ENCODE measurements around the gene ARHGEF40.

ARHGEF40 gene

DNA sequence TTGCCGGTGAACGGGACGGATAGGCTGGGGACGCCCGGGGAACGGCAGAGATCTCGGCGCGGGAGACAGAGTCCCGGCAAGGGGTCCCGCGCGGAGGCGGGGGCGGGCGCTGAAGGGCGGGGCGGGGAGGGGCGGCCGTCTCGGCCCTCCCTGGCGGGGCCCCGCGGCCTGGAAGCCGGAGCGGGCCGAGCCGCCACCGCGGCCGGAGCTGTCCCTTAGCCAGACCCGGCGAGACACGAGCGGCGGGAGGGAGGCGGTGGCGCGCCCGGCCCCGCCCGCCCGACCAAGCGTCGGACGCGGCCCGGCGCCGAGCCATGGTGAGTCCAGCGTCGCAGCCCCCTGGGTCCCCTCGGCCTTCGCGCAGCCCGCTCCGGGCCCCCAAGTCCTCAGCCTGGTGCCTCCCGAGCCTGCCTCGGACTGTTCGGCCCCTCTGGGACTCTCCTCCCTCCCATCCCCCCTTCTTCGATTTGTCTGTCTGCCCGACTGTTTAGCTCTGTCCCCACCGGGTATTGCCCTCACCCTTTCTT lies at the start of gene ARHGEF40:
Gene ARHGEF40, plus strand, starts transcription at position 222 of the 527 bp plus-strand sequence. Its CDS starts 93 bp downstream, at position 315.
- no peaks in the 10 kb centered on the region for H3K9me3 Mint-ChIP-seq
- peak; percentile 7 for ATAC-seq
- H3K4me3 Mint-ChIP-seq: peak within 1 kb of the TSS; percentile 79 to 88
- H3K27ac Mint-ChIP-seq: peak within 1 kb of the TSS in 1 of 2 donors; percentile 72
- H3K4me1 Mint-ChIP-seq: peaks cover 39% of the 10 kb centered on the region
- H3K27me3 Mint-ChIP-seq: peaks cover 89% of the 10 kb centered on the region
- peak in 1 of 2 donors; percentile 16 for DNase-seq

DNA sequence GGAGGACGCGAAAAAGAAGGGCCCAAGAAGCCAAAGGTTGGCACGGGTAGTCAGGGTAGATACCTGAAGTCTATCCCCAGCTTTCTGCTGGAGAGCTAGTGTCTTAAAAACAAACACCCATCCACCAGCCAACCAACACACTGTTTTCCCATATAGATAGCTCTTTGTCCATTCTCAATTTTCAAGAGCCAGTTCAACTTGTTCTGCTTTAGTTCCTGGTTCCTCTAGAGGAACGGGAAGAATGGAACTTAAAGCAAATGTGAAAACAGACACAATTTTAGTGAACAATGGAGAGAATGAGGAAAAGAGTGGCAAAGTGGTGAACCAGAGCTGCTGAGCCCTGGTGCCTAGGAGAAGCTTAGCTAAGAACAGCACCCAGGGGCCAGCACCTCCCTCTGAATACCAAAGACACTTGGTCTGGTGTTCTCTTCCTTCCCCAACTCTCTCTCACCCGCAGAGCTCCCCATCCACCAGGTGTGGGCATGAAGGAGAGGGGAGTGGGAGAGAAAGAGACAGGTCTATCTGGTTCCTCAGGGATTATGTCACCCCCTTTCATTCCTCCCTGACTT lies 49.0 kb upstream of the ARHGEF40 start:
- H3K9me3 Mint-ChIP-seq: no peaks in the 10 kb centered on the region
- no peak overlapping the region for H3K27ac Mint-ChIP-seq

DNA sequence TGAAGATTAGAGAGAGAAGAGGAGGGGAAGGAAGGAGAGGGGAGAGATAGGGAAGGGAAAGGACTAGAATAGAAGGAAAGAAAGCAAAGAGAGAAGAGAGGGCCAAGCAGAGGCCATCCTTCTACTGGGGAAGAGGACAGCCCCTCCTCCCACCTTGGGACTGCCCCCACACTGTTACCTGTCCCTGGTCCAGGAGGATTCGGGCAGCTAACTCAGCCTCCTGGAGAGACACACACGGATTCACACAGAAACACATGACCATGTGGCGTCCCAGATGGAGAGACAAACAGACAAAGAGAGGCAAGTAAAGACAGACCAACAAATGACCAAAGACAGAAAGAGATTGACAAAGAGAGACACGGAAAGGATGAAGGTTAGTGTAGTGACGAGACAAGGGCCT lies 47.4 kb upstream of the ARHGEF40 start:
- no peak for ATAC-seq

More for the DNA sequence above, 49.0 kb upstream of the ARHGEF40 start:
- DNase-seq (no peak), ATAC-seq (no peak)
- Mint-ChIP-seq H3K4me1 (peaks cover 27% of the 10 kb centered on the region), H3K27me3 (no peaks in the 10 kb centered on the region), H3K4me3 (no peak overlapping the region)

DNA sequence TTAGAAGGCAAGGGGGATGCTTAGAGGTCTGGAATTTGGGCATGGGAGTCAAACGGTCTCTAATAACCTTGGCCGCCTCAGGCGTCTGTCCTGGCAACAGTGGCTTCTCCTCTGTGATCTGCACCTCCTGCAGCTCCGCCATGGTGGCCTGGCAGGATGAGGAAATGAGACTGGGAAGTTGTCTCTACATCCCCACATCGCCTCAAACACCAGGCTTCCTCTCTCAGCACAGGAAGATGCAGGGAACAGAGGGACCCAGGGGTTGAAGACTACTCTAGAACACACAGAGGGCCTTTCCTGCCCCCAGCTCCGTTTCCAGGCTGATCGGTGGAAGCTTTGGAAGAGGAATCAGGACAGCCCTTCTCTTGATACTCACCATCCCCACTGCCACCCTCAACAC lies 46.9 kb upstream of the ARHGEF40 start:
- ATAC-seq: no peak
- Mint-ChIP-seq H3K27ac (no peak overlapping the region), H3K4me1 (peaks cover 33% of the 10 kb centered on the region), H3K27me3 (no peaks in the 10 kb centered on the region), H3K9me3 (no peaks in the 10 kb centered on the region), H3K4me3 (no peak overlapping the region)
- no peak for DNase-seq

More for the DNA sequence above, 47.4 kb upstream of the ARHGEF40 start:
- Mint-ChIP-seq H3K9me3 (no peaks in the 10 kb centered on the region), H3K27ac (no peak overlapping the region), H3K4me1 (peaks cover 33% of the 10 kb centered on the region), H3K27me3 (no peaks in the 10 kb centered on the region), H3K4me3 (peak overlapping the region in 1 of 2 donors; percentile 0)
- no peak for DNase-seq

DNA sequence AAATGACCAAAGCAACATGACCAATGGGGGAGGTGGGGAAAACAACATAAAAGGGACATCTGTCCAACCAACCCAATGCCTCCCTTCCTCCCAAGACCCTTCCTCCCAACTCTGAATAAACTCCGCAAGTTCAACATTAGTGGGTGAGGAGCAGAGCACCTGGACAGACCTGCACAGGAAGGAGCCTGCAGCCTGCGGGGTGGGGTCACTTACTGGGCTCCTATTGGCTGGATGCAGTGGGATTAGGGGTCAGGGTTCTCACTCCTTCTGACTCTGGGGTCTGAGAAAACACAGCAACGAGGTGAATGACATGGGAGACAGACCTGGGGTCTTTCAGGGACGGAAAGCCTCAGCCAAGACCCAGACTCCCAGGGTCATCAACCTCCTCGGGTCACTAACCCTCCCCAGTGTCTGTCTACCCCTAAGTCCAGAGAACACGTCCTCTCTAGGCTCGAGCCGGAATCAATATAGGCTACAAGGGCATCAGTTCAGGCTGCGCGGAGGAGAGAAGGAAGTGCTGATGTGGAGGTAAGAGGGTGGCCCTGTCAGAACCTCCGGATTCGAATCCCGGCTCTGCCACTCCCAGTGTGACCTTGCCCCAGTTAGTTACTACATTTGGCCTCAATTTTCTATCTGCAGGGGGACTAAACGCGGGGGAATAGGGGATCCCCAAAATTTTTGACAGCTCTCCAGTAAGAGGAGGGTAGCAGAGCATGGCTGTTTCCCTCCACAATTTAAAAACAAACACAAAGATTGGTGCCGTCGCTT lies 46.1 kb upstream of the ARHGEF40 start:
- Mint-ChIP-seq H3K27me3 (no peaks in the 10 kb centered on the region), H3K4me1 (peaks cover 33% of the 10 kb centered on the region), H3K4me3 (peak overlapping the region; percentile 85 to 89), H3K27ac (peak overlapping the region; percentile 67 to 74), H3K9me3 (no peaks in the 10 kb centered on the region)
- peak; percentile 45 for ATAC-seq
- peak in 1 of 2 donors; percentile 10 for DNase-seq

DNA sequence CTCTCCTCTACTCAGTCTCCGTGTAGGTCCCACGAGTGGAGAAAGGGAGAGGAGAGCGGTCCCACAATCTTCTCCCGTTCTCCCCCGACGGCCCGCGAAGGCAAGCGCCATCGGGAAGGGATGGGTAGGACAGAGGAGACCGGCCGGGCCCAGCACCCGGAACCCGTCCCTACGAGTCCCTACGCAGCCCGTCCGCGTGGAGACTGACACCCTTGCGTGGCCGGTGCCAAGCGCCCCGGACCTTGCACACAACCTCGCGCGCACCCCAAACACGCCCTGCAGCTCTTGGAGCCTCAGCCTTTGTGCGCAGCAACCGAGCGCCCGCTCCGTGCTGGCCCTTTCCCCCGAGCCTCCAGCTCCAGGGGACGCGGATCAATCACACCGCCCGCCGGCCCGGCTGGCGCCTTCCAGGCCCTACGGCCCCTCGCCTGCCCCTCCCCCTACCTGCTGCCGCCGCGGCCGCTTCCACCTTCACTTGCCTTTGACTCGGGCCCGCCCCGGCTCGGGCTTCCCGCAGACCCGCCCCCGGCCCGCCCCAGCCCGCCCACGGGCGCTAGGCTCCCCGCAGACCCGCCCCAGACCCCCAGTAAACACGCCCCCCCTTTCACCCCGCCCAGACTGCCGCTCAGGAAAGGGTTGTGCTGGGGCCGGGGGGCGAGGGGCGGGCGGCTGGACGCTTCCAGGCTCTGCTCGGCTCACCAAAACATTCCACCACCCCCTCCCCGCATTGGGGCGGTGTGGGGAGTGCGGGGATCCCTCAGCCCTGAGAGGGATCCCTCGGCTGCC lies 45.3 kb upstream of the ARHGEF40 start, which contains the start of gene NDRG2:
Gene NDRG2, minus strand, starts transcription at position 477 of the 786 bp plus-strand sequence. CDS start 1,746 bp downstream, outside the sequence.
- Mint-ChIP-seq H3K27ac (peak within 1 kb of the TSS; percentile 67 to 74), H3K9me3 (no peaks in the 10 kb centered on the region), H3K27me3 (no peaks in the 10 kb centered on the region), H3K4me1 (peaks cover 33% of the 10 kb centered on the region), H3K4me3 (peak within 1 kb of the TSS; percentile 85 to 89)
- ATAC-seq: peak; percentile 82
- peak; percentile 57 to 61 for DNase-seq

DNA sequence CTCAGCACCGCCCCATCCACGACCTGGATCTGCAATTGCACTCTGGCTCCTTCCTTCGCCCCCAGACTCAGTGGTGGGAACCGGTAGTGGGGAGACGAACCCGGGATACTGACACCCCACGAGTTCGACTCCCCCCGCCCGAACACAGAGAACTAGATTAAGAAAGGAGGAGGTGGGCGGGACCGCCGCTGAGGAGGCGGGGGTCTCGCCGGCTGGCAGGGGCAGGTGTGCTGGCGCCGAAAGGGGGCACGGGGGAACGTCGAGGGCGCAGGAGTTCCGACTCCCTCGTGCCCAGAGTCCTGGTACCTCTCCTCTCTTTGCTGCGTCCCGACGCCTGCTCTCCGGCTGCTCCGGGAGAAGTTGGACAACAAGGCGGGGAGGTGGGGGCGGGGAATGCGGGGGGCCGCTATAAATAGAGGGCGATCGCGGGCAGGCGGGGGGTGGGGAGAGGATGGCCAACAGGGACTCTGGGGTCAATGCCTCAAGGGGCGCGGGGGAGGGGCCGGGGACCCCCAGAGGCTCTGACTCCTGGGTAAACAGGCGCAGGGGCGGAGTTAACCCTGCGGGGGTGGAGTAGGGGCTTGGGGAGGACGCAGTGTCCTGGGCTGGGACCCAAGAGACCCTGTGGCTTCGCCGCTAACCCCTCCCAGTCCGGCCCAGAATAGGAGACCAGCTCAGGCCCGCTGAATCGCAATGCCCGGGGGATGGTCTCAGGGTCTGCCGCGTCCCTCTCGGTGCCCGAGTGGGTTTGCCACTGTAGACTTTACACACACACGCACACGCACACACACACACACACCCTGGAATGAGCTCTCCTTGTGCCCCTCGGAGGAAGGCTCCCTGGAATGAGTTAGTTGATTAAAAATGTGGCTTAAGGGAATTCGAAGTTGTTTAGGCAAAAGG lies 44.5 kb upstream of the ARHGEF40 start:
- peak in 1 of 2 donors; percentile 5 for DNase-seq
- no peak for ATAC-seq
- H3K4me3 Mint-ChIP-seq: peak overlapping the region; percentile 85 to 89
- H3K9me3 Mint-ChIP-seq: no peaks in the 10 kb centered on the region
- no peaks in the 10 kb centered on the region for H3K27me3 Mint-ChIP-seq
- peaks cover 33% of the 10 kb centered on the region for H3K4me1 Mint-ChIP-seq
- peak overlapping the region in 1 of 2 donors; percentile 31 for H3K27ac Mint-ChIP-seq

DNA sequence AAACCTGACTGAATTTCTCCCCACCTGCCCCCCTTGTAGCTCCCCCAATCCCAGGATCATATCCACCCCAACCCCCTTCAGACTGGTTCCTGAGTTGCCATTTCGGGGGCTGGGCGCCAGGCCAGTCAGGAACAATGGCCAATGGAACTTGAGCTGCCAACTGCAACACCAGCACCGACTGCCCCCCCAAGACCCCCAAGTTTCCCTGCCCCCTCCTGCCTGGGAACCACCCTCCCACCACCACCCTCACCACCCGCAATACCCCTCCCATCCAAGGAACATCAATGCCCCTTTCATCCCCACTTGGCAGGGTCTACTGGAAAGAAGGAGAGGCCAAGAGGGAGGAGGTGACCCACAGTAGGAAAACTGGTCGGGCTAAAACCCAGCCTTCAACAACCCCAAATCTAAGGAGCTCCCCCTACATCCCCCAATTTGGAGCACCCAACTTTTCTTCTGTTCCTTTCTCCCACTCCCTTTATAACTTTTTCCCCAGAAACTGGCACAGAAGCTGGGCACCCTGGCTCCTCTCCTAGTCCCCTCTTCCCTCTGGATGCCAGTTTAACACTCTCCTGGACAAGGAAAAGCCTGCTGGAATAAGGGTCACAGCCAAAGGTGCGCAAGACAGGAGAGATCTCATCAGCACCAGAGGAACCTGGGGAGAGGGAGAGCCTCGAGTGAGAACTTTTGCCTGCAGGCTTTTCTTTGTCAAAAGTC lies 43.7 kb upstream of the ARHGEF40 start:
- DNase-seq (no peak), ATAC-seq (no peak)
- H3K27me3 Mint-ChIP-seq: no peaks in the 10 kb centered on the region
- H3K4me1 Mint-ChIP-seq: peaks cover 33% of the 10 kb centered on the region
- H3K4me3 Mint-ChIP-seq: peak overlapping the region in 1 of 2 donors; percentile 35
- H3K27ac Mint-ChIP-seq: no peak overlapping the region
- no peaks in the 10 kb centered on the region for H3K9me3 Mint-ChIP-seq

DNA sequence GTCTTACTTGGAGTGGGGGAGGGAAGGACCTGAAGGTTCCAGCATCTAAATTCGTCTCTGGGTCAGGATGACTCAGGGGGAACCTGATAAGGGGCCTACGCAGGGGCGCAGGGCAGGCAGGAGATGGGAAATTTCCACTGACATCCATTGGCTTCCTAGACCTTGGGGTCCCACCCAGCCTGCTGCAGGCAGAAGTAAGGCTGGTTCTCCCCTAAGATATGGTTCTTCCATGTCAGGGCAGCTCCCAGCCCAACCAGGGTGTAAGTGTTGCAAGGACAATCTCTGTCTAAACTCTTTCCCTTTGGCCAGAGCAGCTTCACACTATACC lies 43.2 kb upstream of the ARHGEF40 start:
- Mint-ChIP-seq H3K27me3 (no peaks in the 10 kb centered on the region), H3K27ac (peak overlapping the region in 1 of 2 donors; percentile 35), H3K4me1 (peaks cover 33% of the 10 kb centered on the region), H3K9me3 (no peaks in the 10 kb centered on the region), H3K4me3 (no peak overlapping the region)
- ATAC-seq (no peak), DNase-seq (no peak)

DNA sequence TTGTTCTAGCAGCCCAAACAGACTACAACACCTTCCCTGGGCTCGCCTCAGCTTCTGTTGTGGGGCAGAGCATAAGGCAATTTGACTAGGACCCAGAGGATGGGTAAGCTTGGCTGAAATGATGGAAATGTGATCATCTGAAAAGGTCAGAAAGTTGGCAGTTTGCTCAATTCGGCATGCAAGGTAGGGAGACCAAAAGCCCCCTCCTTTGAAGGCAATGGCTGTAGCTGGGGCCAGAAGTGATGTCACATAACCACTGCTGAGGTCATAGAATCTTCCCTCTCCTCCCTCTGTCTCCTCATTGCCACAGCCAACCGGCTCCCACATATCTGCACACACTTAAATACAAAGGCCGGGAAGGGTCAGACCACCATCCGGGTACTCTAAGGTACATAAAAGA lies 40.2 kb upstream of the ARHGEF40 start, which contains the start of gene TPPP2:
Gene TPPP2, plus strand, starts transcription at position 301 of the 400 bp plus-strand sequence. CDS start 365 bp downstream, outside the sequence.
- H3K27me3 Mint-ChIP-seq: no peaks in the 10 kb centered on the region
- ATAC-seq (no peak), DNase-seq (no peak)
- peaks cover 11% of the 10 kb centered on the region for H3K4me1 Mint-ChIP-seq
- no peak within 1 kb of the TSS for H3K4me3 Mint-ChIP-seq
- no peaks in the 10 kb centered on the region for H3K9me3 Mint-ChIP-seq
- no peak within 1 kb of the TSS for H3K27ac Mint-ChIP-seq

DNA sequence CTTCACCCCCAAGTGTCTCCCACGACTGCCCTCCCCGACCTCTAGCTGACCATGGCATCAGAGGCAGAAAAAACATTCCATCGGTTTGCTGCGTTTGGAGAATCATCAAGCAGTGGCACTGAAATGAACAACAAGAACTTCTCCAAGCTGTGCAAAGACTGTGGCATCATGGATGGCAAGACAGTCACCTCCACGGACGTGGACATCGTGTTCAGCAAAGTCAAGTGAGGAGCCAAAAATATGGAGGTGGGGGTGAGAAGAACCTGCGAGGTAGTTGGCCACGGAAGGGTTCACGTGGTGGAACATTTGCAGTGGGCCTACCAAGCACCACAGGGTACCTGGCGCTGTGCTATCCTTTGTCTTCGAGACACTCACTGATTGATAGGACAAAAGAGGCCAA lies 39.6 kb upstream of the ARHGEF40 start:
- Mint-ChIP-seq H3K9me3 (no peaks in the 10 kb centered on the region), H3K4me3 (no peak overlapping the region), H3K4me1 (peaks cover 6% of the 10 kb centered on the region), H3K27ac (no peak overlapping the region), H3K27me3 (no peaks in the 10 kb centered on the region)
- DNase-seq (no peak), ATAC-seq (no peak)

DNA sequence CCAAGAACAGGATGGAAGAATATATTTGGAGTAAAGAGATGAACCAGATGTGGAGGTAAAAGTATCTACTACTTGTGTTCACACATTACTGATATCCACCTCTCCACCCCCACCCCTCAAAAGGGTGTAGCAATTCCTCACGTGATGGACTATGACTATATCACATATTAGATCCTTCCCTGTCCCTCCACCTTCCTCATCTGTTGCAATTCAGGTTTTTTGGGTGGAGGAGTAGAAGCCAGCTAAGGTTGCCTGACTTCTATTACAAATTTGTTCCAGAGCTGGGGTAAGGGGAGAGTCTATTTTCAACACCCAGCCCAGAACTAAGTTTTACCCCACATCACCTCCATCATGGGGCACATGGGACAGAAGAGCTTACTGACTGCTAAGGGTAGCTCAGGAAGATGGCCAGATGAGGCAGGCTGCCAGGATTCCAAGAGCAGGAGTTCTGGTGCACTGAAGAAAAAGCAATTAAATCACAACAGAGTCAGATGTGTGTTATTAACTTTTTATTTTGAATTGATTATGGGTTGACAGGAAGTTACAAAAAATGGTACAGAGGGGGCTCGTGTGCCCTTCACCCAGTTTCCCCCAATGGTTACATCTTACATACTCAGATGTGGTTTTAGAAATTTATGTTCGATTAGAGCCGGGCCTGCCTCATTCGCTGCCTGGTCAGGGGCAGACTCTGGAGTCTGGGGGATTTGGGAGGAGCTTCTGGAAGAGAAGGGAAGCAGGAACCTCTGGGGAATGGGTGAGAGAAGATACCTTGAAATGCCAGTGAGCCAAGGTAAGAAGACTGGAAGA lies 37.6 kb upstream of the ARHGEF40 start:
- Mint-ChIP-seq H3K27ac (peak overlapping the region in 1 of 2 donors; percentile 15), H3K9me3 (no peaks in the 10 kb centered on the region), H3K4me3 (no peak overlapping the region), H3K27me3 (no peaks in the 10 kb centered on the region), H3K4me1 (no peaks in the 10 kb centered on the region)
- DNase-seq (no peak), ATAC-seq (no peak)

DNA sequence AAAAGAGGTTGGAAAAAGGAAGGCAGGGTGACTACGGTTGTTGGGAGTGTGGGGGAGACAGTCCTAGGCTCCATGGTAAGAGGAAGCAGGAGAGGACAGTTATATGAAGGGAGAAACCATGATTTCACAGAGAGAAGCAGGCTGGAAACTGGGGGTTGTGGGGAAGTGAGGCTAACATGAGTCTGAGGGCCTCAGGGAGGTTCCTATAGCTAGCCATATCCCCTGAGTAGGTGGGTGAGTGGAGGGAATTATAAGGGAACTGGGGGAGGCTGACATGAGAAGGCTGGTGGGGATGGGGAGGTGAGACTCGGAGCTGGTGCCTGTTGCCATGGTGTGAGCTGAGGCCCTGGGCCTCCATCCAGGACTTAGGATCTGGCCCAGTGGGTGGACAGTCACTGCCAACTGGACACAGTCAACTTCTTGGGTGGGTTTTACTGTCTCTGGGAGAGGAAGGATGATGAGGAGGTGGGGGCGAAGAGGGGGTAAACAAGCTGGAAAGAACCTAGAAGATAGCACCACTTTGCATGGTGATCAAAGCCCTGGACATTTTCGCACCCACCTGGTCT lies 36.9 kb upstream of the ARHGEF40 start:
- no peak overlapping the region for H3K27ac Mint-ChIP-seq
- DNase-seq (no peak), ATAC-seq (no peak)
- H3K4me3 Mint-ChIP-seq: no peak overlapping the region
- no peaks in the 10 kb centered on the region for H3K9me3 Mint-ChIP-seq
- H3K4me1 Mint-ChIP-seq: no peaks in the 10 kb centered on the region
- H3K27me3 Mint-ChIP-seq: no peaks in the 10 kb centered on the region

Measured in stimulated activated naive CD8-positive, alpha-beta T cell treated with anti-CD3 and anti-CD28 coated beads, Interleukin-15, amount 100 ng/mL, for 72 hours (primary cell).